Common myeloid progenitor, CD34-positive (primary cell): Measurements from ENCODE around the gene TMEM233.

Experiments used
- CTCF ChIA-PET: fragments of 350-600 bp; sonication (Branson Sonifier 250); formaldehyde crosslinking; loops from one replicate; lab custom pipeline; 2021; ENCODE audit warnings: antibody characterized with exemption; lab: Charles Lee
- POLR2A ChIA-PET: fragments of 350-600 bp; sonication (Branson Sonifier 250); formaldehyde crosslinking; loops from one replicate; lab custom pipeline; 2021; ENCODE audit warnings: antibody characterized with exemption; lab: Charles Lee
- DNase-seq, 3 donors: peaks; one replicate each; pipeline versions ENCODE4 v3.0.0 to v3.0.0-alpha.2; 2013
- H3K27ac ChIP-seq, 2 experiments: 1 replicate in 1 of 2; 2 replicates in 1 of 2; pipeline ENCODE4 v1.7.0; 2013; ENCODE audit warnings: inconsistent platforms in 2 of 2, low read length in 2 of 2, mild to moderate bottlenecking in 2 of 2, low read depth in 1 of 2, moderate library complexity in 1 of 2; ENCODE audit not compliant: severe bottlenecking in 2 of 2, insufficient read depth in 1 of 2, poor library complexity in 1 of 2
- H3K27me3 ChIP-seq, 5 experiments: replicated peaks in 2 of 5; 1 replicate in 3 of 5; 2 replicates in 2 of 5; pipeline versions ENCODE4 v1.6.1 to v1.7.0; 2013; ENCODE audit warnings: low read length in 4 of 5, mild to moderate bottlenecking in 2 of 5, moderate library complexity in 2 of 5, inconsistent platforms in 1 of 5; ENCODE audit not compliant: insufficient read depth in 5 of 5, control insufficient read depth in 4 of 5
- H3K36me3 ChIP-seq, 4 experiments: 1 replicate in 2 of 4; 2 replicates in 2 of 4; pipeline versions ENCODE4 v1.6.1 to v1.7.0; 2013; ENCODE audit warnings: low read length in 3 of 4, control low read depth in 1 of 4, mild to moderate bottlenecking in 1 of 4; ENCODE audit not compliant: control insufficient read depth in 4 of 4, insufficient read depth in 4 of 4
- H3K4me1 ChIP-seq, 4 experiments: 1 replicate in 3 of 4; 2 replicates in 1 of 4; pipeline versions ENCODE4 v1.6.1 to v1.7.1; 2013; ENCODE audit warnings: low read length in 3 of 4, mild to moderate bottlenecking in 3 of 4, control low read depth in 1 of 4, inconsistent platforms in 1 of 4, moderate library complexity in 1 of 4; ENCODE audit not compliant: control insufficient read depth in 4 of 4, insufficient read depth in 4 of 4; ENCODE audit errors: control extremely low read depth in 1 of 4
- H3K4me3 ChIP-seq, 7 experiments: 1 replicate in 4 of 7; 2 replicates in 3 of 7; pipeline versions ENCODE4 v1.5.1 to v1.7.0; 2013; ENCODE audit warnings: mild to moderate bottlenecking in 7 of 7, low read length in 6 of 7, moderate library complexity in 6 of 7, inconsistent platforms in 2 of 7, low read depth in 2 of 7, control low read depth in 1 of 7; ENCODE audit not compliant: insufficient read depth in 4 of 7, control insufficient read depth in 1 of 7; ENCODE audit errors: extremely low read depth in 1 of 7
- H3K9me3 ChIP-seq, 5 experiments: 1 replicate in 4 of 5; 2 replicates in 1 of 5; pipeline versions ENCODE4 v1.6.1 to v1.7.1; 2013; ENCODE audit warnings: low read length in 4 of 5, mild to moderate bottlenecking in 2 of 5, inconsistent platforms in 1 of 5, low read depth in 1 of 5, moderate library complexity in 1 of 5; ENCODE audit not compliant: control insufficient read depth in 4 of 5, insufficient read depth in 2 of 5; ENCODE audit errors: control extremely low read depth in 1 of 5
- WGBS: methylation state at CpG from one replicate; pipeline ENCODE4 v1.1.5; 2013; ENCODE audit not compliant: insufficient coverage; 5-methylcytosine and 5-hydroxymethylcytosine counted together

TMEM233 gene

DNA sequence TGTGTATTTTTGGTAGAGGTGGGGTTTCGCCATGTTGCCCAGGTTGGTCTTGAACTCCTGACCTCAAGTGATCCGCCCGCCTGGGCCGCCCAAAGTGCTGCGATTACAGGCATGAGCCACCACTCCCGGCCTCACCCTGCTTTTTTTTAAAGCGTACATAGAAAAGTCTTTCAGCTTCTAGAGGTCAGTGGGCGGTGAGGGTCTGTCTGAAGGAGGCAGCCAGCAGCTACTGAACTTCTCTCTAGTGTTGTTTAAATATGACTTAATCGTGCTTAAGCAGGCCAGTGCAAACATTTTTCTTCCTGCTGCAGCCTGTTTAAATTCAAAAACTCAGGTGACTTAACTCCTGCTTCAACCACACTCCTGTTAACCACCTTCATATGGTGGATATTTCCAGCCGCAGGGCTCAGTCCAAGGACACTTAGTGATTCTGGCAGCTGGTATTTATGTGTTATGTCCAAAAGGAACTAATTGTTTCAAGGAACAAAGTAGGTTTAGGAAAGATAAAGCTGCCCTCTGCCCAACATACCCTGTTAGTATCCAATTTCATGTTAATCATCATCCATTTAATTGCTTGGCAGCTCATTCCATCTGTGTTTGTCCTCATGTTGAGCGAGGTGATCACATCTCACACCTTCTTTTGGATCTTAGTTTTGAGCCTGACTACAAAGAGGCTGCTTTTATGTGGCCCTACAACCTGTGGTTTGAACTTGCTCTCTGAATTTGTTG is 76.3 kb downstream of the TMEM233 start:
- ChIA-PET POLR2A (no interaction called here), CTCF (interaction anchor here (1.0 to 1.4 kb wide), 3 partner anchors 12 to 26 kb away, joined by 3 read pairs; no protein-coding TSS in a partner anchor)
- Histone ChIP-seq H3K27ac (peak overlapping the region in 1 of 2 experiments; percentile 72), H3K4me3 (no peak overlapping the region), H3K4me1 (peaks cover 30 to 50% (median 36%) of the 10 kb centered on the region in 4 experiments), H3K27me3 (no peaks in the 10 kb centered on the region), H3K36me3 (peaks cover 6 to 43% (median 23%) of the 10 kb centered on the region in 4 experiments), H3K9me3 (no peaks in the 10 kb centered on the region)
- no peak for DNase-seq
- 94% methylated on average over 10 of the region's 11 CpGs for WGBS

GRCh38 chr12:119671070-119671469 is 77.5 kb downstream of the TMEM233 start:
- Histone ChIP-seq H3K4me1 (peaks cover 24 to 40% (median 32%) of the 10 kb centered on the region in 4 experiments), H3K27ac (peak overlapping the region in 1 of 2 experiments; percentile 72), H3K9me3 (no peaks in the 10 kb centered on the region), H3K27me3 (no peaks in the 10 kb centered on the region), H3K36me3 (peaks cover 9 to 55% (median 33%) of the 10 kb centered on the region in 4 experiments), H3K4me3 (no peak overlapping the region)
- POLR2A ChIA-PET: no interaction called here
- no peak for DNase-seq
- 100% methylated on average over 1 of the region's 3 CpGs for WGBS
- CTCF ChIA-PET: interaction anchor here (1.4 kb wide), 1 partner anchor 16 kb away, joined by 3 read pairs; no protein-coding TSS in a partner anchor

GRCh38 chr12:119672194-119672593 is 78.6 kb downstream of the TMEM233 start:
- 93% methylated on average over 5 of the region's 8 CpGs for WGBS
- POLR2A ChIA-PET: no interaction called here
- peak overlapping the region in 1 of 2 experiments; percentile 52 for H3K27ac ChIP-seq
- peaks cover 13 to 29% (median 21%) of the 10 kb centered on the region in 4 experiments for H3K4me1 ChIP-seq
- DNase-seq: no peak
- no peaks in the 10 kb centered on the region for H3K27me3 ChIP-seq
- CTCF ChIA-PET: interaction anchor here (1.4 kb wide), 1 partner anchor 9 kb away, joined by 3 read pairs; no protein-coding TSS in a partner anchor
- H3K4me3 ChIP-seq: no peak overlapping the region
- H3K36me3 ChIP-seq: peaks cover 14 to 66% (median 44%) of the 10 kb centered on the region in 4 experiments
- H3K9me3 ChIP-seq: no peaks in the 10 kb centered on the region

DNA sequence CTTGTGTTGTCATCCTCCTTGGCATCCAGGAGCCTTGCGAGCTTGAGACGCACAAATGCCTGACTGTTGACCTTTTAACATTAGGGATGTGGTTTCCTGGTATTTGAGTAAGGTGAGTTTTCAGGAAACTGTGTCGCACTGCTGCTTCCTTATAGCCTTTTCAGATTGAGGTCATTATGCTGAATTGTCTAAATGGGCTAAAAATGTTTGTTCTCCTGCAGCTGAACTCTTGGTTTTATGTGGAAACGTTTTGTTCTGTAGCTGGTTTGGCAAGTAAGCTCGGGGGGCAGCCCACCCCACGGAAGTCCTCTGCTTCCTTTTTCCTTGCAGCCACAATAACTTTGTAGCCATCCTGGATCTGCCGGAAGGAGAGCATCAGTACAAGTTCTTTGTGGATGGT is 80.1 kb downstream of the TMEM233 start:
- CTCF ChIA-PET: interaction anchor here (1.5 kb wide), 1 partner anchor 9 kb away, joined by 3 read pairs; no protein-coding TSS in a partner anchor
- DNase-seq: peak in 2 of 3 donors; percentile 47 to 64
- Histone ChIP-seq H3K4me1 (peaks cover 10 to 20% (median 17%) of the 10 kb centered on the region in 4 experiments), H3K27ac (peak overlapping the region in 1 of 2 experiments; percentile 4), H3K4me3 (peak overlapping the region in 1 of 7 experiments; percentile 12), H3K36me3 (peaks cover 16 to 78% (median 56%) of the 10 kb centered on the region in 4 experiments), H3K27me3 (no peaks in the 10 kb centered on the region), H3K9me3 (no peaks in the 10 kb centered on the region)
- 8% methylated on average over 5 of the region's 7 CpGs for WGBS
- POLR2A ChIA-PET: no interaction called here

GRCh38 chr12:119674560-119674959 is 81.0 kb downstream of the TMEM233 start:
- POLR2A ChIA-PET: no interaction called here
- no peaks in the 10 kb centered on the region for H3K9me3 ChIP-seq
- no peak overlapping the region for H3K27ac ChIP-seq
- WGBS: 100% methylated on average over 3 of the region's 4 CpGs
- DNase-seq: no peak
- H3K4me3 ChIP-seq: no peak overlapping the region
- peaks cover 21 to 88% (median 65%) of the 10 kb centered on the region in 4 experiments for H3K36me3 ChIP-seq
- peaks cover 10 to 17% (median 14%) of the 10 kb centered on the region in 4 experiments for H3K4me1 ChIP-seq
- H3K27me3 ChIP-seq: no peaks in the 10 kb centered on the region
- CTCF ChIA-PET: interaction anchor here (1.8 kb wide), 1 partner anchor 16 kb away, joined by 5 read pairs; no protein-coding TSS in a partner anchor

DNA sequence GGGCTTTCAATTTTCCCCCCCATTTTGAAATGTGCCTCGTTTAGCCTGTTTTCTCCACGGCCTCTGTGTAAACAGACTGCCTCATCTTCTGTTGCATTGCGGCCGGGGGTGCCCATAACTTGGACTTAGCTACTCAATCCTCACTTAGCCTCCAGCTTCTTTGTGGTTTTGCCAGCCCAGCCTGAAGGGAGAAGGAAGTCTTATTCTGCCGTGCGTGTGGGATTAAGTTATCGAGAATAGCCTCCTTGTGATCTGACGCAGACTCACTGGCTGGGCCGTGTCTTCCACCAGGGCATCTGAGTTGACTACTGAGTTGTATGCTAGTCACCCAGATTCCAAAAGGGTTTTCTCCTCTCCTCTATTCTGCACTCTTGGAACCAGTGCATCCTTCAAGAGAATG is 82.4 kb downstream of the TMEM233 start:
- 92% methylated on average over 7 of the region's 9 CpGs for WGBS
- H3K4me1 ChIP-seq: peaks cover 10 to 17% (median 14%) of the 10 kb centered on the region in 4 experiments
- no peak overlapping the region for H3K4me3 ChIP-seq
- peaks cover 24 to 93% (median 75%) of the 10 kb centered on the region in 4 experiments for H3K36me3 ChIP-seq
- H3K9me3 ChIP-seq: no peaks in the 10 kb centered on the region
- ChIA-PET POLR2A (no interaction called here), CTCF (interaction anchor here (0.7 to 1.8 kb wide), 2 partner anchors 10 to 18 kb away, joined by 3 to 5 read pairs; no protein-coding TSS in a partner anchor)
- DNase-seq: no peak
- H3K27ac ChIP-seq: no peak overlapping the region
- no peaks in the 10 kb centered on the region for H3K27me3 ChIP-seq

- H3K27ac ChIP-seq: no peak overlapping the region
Measured at GRCh38 chr12:119676573-119676972, 83.0 kb downstream of the TMEM233 start.

More at GRCh38 chr12:119676573-119676972, 83.0 kb downstream of the TMEM233 start:
- Histone ChIP-seq H3K4me3 (no peak overlapping the region), H3K9me3 (no peaks in the 10 kb centered on the region), H3K27me3 (no peaks in the 10 kb centered on the region), H3K4me1 (peaks cover 10 to 17% (median 14%) of the 10 kb centered on the region in 4 experiments), H3K36me3 (peaks cover 26 to 94% (median 74%) of the 10 kb centered on the region in 4 experiments)
- ChIA-PET CTCF (no interaction called here), POLR2A (no interaction called here)
- WGBS: 95% methylated on average over 13 of the region's 13 CpGs
- no peak for DNase-seq
